Cardiac muscle cell (in vitro differentiated cells and primary cell): ENCODE results near the gene RSPH9. TPM values are rescaled to one million over a fixed set of nuclear protein-coding genes. Genes with fewer than 3 reads are reported as not detected.

Source experiments
- DNase-seq, 2 donors: peaks; one replicate each; pipeline versions ENCODE4 v3.0.0 to v3.0.0-alpha.2; 2010 to 2017; ENCODE audit warnings: low read depth in 1 of 2, low spot score in 1 of 2
- H3K27ac ChIP-seq: fragments of 200-600 bp; sonication (generic); 2 replicates; pipeline ENCODE4 v1.5.1; 2016
- H3K27me3 ChIP-seq: fragments of 200-600 bp; sonication (generic); 2 replicates; pipeline ENCODE4 v1.6.0; 2016; ENCODE audit warnings: control low read depth
- H3K36me3 ChIP-seq: fragments of 200-600 bp; sonication (generic); 2 replicates; pipeline ENCODE4 v1.5.1; 2016; ENCODE audit warnings: control low read depth
- H3K4me1 ChIP-seq: fragments of 200-600 bp; sonication (generic); 2 replicates; pipeline ENCODE4 v1.8.1; 2017; ENCODE audit warnings: low read depth, mild to moderate bottlenecking, mixed run types
- H3K4me3 ChIP-seq: fragments of 200-600 bp; sonication (generic); 2 replicates; pipeline ENCODE4 v1.5.1; 2016; ENCODE audit warnings: mild to moderate bottlenecking
- H3K9me3 ChIP-seq: fragments of 200-600 bp; sonication (generic); 2 replicates; pipeline ENCODE4 v1.5.1; 2017; ENCODE audit warnings: low read depth, mild to moderate bottlenecking, control low read depth
- CTCF ChIP-seq: IDR thresholded peaks from 2 replicates; pipeline ENCODE4 v1.5.1; 2012; ENCODE audit warnings: low read depth, mild to moderate bottlenecking, low read length
- polyA plus RNA-seq: library from polyadenylated mRNA; unstranded; fragments of >200 nt; fragmentation: Nextera tagmentation; extraction: Ambion mirVana; gene quantifications from 2 replicates; pipeline ENCODE4 v1.2.1, GENCODE V29; 2016
- total RNA-seq: library from RNA; depleted of rRNA; stranded (reverse); fragments of >200 nt; gene quantifications from 2 replicates; pipeline ENCODE4 v1.2.3, GENCODE V29; 2016

Gene RSPH9
- total and polyA plus RNA-seq, 2 experiments from 2014 or later: 2.9 to 5.8 TPM

DNA sequence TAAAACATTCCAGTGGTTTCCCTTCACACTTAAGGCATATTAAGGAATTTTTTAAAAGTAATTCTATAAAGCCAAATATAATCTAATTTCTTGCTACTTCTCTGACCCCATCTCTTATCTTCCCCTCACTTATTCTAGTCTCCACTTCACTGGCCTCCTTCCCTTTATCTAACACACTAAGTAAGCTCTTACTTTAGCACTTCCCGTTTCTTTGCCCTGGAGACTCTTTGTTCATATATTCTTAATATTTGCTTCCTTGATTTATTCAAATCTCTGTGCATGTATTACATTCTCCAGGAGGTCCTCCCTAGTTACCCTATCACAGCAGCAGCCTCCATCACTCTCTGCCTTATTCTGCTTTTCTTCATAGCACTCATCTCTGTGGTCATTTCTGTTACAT is 36.0 kb upstream of the RSPH9 start:
- Histone ChIP-seq H3K4me1 (peaks cover 22% of the 10 kb centered on the region), H3K27me3 (no peaks in the 10 kb centered on the region), H3K9me3 (no peaks in the 10 kb centered on the region), H3K4me3 (no peak overlapping the region), H3K27ac (no peak overlapping the region), H3K36me3 (peaks cover 19% of the 10 kb centered on the region)
- no peak for DNase-seq
- TF ChIP-seq CTCF: no peak

GRCh38 chr6:43609402-43609801 is 35.4 kb upstream of the RSPH9 start:
- DNase-seq: no peak
- H3K27ac ChIP-seq: no peak overlapping the region
- H3K36me3 ChIP-seq: peaks cover 19% of the 10 kb centered on the region
- TF ChIP-seq CTCF: no peak
- H3K4me1 ChIP-seq: peaks cover 22% of the 10 kb centered on the region
- no peaks in the 10 kb centered on the region for H3K27me3 ChIP-seq
- H3K4me3 ChIP-seq: no peak overlapping the region
- no peaks in the 10 kb centered on the region for H3K9me3 ChIP-seq

DNA sequence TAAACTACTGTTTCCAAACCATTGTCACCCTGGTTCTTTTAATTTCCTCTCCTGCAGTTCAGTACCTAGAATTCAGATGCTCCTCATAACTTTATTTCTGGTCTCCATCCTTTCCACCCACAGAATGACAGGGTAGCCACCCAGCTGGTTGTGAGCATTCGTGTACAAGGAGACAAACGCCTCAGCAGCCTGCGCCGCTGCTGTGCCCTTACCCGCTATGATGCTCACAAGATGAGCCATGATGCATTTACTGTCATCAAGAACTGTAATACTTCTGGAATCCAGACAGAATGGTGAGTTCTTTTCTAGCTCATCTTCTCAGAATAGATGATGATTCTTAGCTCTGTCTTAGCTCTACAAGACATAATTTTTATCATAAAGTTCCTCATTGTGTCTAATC is 34.4 kb upstream of the RSPH9 start:
- H3K4me3 ChIP-seq: no peak overlapping the region
- H3K4me1 ChIP-seq: peaks cover 22% of the 10 kb centered on the region
- no peak for DNase-seq
- no peak for TF ChIP-seq CTCF
- H3K27me3 ChIP-seq: no peaks in the 10 kb centered on the region
- peak overlapping the region; percentile 60 for H3K27ac ChIP-seq
- H3K9me3 ChIP-seq: no peaks in the 10 kb centered on the region
- H3K36me3 ChIP-seq: peaks cover 16% of the 10 kb centered on the region

DNA sequence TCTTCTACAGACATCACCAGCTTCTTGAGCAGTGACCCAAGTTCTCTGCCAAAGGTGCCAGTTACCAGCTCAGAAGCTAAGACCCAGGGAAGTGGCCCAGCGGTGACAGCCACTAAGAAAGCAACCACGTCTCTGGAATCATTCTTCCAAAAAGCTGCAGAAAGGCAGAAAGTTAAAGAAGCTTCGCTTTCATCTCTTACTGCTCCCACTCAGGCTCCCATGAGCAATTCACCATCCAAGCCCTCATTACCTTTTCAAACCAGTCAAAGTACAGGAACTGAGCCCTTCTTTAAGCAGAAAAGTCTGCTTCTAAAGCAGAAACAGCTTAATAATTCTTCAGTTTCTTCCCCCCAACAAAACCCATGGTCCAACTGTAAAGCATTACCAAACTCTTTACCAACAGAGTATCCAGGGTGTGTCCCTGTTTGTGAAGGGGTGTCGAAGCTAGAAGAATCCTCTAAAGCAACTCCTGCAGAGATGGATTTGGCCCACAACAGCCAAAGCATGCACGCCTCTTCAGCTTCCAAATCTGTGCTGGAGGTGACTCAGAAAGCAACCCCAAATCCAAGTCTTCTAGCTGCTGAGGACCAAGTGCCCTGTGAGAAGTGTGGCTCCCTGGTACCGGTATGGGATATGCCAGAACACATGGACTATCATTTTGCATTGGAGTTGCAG is 31.0 kb upstream of the RSPH9 start:
- Histone ChIP-seq H3K36me3 (peaks cover 9% of the 10 kb centered on the region), H3K27ac (no peak overlapping the region), H3K4me1 (peaks cover 17% of the 10 kb centered on the region), H3K9me3 (no peaks in the 10 kb centered on the region), H3K27me3 (no peaks in the 10 kb centered on the region), H3K4me3 (no peak overlapping the region)
- DNase-seq: no peak
- TF ChIP-seq CTCF: no peak

- Histone ChIP-seq H3K4me3 (no peak overlapping the region), H3K27ac (no peak overlapping the region), H3K4me1 (peaks cover 12% of the 10 kb centered on the region), H3K36me3 (peaks cover 9% of the 10 kb centered on the region), H3K27me3 (no peaks in the 10 kb centered on the region), H3K9me3 (no peaks in the 10 kb centered on the region)
- DNase-seq: no peak
- no peak for TF ChIP-seq CTCF
These were observed 30.5 kb upstream of the RSPH9 start for GRCh38 chr6:43614396-43614730.
